Measurements from ENCODE around the gene INPP5B. TPM values are rescaled to one million over a fixed set of nuclear protein-coding genes. Genes with fewer than 3 reads are reported as not detected.

The INPP5B gene
- total and polyA plus RNA-seq, 10 of the 15 experiments (the other 5 are each of a cell fraction or from before 2014, with no cell fraction given): 10.9 to 54.4 (median 26.9) TPM

- H3K27me3 ChIP-seq (replicated peaks in 1 of 2; ENCODE audit: control insufficient read depth in 2 of 2, insufficient read depth in 2 of 2, low read length in 1 of 2): no peaks in the 10 kb centered on the region
- ATAC-seq (no peak), FAIRE-seq (no peak), DNase-seq (ENCODE audit: low read depth, low spot score) (no peak)
- intact Hi-C loops (cut with micrococcal nuclease; ENCODE audit: unreplicated experiment): no loop called here
- H3K27ac ChIP-seq (ENCODE audit: control insufficient read depth, insufficient read depth): no peak overlapping the region
- POLR2A ChIA-PET: interaction anchor here (0.7 kb wide), 1 partner anchor 94 kb away, joined by 7 read pairs; no protein-coding TSS in a partner anchor
- 99% methylated on average over 4 of the region's 4 CpGs for WGBS (ENCODE audit: insufficient coverage, insufficient replicate concordance, low lambda C conversion rate, missing lambda C conversion rate)
- in situ Hi-C loops (cut with MboI): loop anchor here (5.0 kb wide), 1 partner anchor 73 kb away; no protein-coding TSS in a partner anchor
- H3K36me3 ChIP-seq (ENCODE audit: control insufficient read depth in 2 of 2, insufficient read depth in 2 of 2, low read length in 1 of 2): peaks cover 10 to 29% of the 10 kb centered on the region in 2 experiments
- H3K4me3 ChIP-seq: no peak overlapping the region
- no peaks in the 10 kb centered on the region for H3K9me3 ChIP-seq (replicated peaks; ENCODE audit: control insufficient read depth, insufficient read depth, low read length)
- RAD21 ChIA-PET (ENCODE audit: unreplicated experiment): no interaction called here
- CTCF ChIA-PET: no interaction called here
- no peaks in the 10 kb centered on the region for H3K79me2 ChIP-seq (ENCODE audit: control insufficient read depth, insufficient read depth, low read length)
- BruUV-seq (replicated peaks): no TSS peak
- no peaks in the 10 kb centered on the region for H4K20me1 ChIP-seq (ENCODE audit: control insufficient read depth, insufficient read depth)
- no peaks in the 10 kb centered on the region for H3K4me1 ChIP-seq (ENCODE audit: control insufficient read depth, insufficient read depth, low read length)
- TF ChIP-seq E2F4 (IDR thresholded peaks at IDR 0.05; ENCODE audit: low read depth, low read length) (no peak), ZNF622 (IDR thresholded peaks at IDR 0.05) (no peak), FOXM1 (IDR thresholded peaks at IDR 0.05; ENCODE audit: low read depth, low read length) (no peak), CREB1 (IDR thresholded peaks at IDR 0.05; ENCODE audit: low read depth) (no peak), KDM1A (IDR thresholded peaks at IDR 0.05; ENCODE audit: borderline replicate concordance) (no peak), ELK1 (IDR thresholded peaks at IDR 0.05; ENCODE audit: low read depth, low read length) (no peak), RFX5 (IDR thresholded peaks at IDR 0.05; ENCODE audit: low read depth, low read length) (no peak), USF2 (IDR thresholded peaks at IDR 0.05; ENCODE audit: borderline replicate concordance, low read depth, low read length) (no peak), REST (IDR thresholded peaks at IDR 0.05; ENCODE audit: low read depth, low read length) (no peak), SREBF1 (IDR thresholded peaks at IDR 0.05; ENCODE audit: low read length) (no peak), LARP7 (IDR thresholded peaks at IDR 0.05) (no peak), SIX5 (IDR thresholded peaks at IDR 0.05; ENCODE audit: low read depth, low read length, severe bottlenecking) (no peak), IKZF1 (conservative IDR thresholded peaks at IDR 0.05) (no peak), SUPT20H (IDR thresholded peaks at IDR 0.05; ENCODE audit: borderline replicate concordance, control insufficient read depth, low read depth, low read length) (no peak), ZNF24 (IDR thresholded peaks at IDR 0.05) (no peak), CREM (IDR thresholded peaks at IDR 0.05; ENCODE audit: low read depth) (no peak), MEF2A (IDR thresholded peaks at IDR 0.05; ENCODE audit: insufficient read depth, low read depth, low read length) (no peak), CEBPB (IDR thresholded peaks at IDR 0.05; ENCODE audit: borderline replicate concordance in 1 of 2, low read depth in 2 of 2, low read length in 2 of 2) (no peak), RELA (IDR thresholded peaks at IDR 0.05; ENCODE audit: borderline replicate concordance, partially characterized antibody) (no peak), SMARCA5 (IDR thresholded peaks at IDR 0.05) (no peak)
- no peak overlapping the region for H3K4me2 ChIP-seq (ENCODE audit: control insufficient read depth, insufficient read depth)
- H3K9ac ChIP-seq (ENCODE audit: control insufficient read depth, insufficient read depth, low read length): no peak overlapping the region
- H2AFZ ChIP-seq (ENCODE audit: control insufficient read depth, low read depth, low read length): no peak overlapping the region
- SMC1A ChIA-PET (ENCODE audit: uncharacterized antibody, unreplicated experiment): no interaction called here
These were observed 18.4 kb upstream of the INPP5B start for GRCh38 chr1:37965301-37965700.
